GM21576 (cell line): Measurements from ENCODE around the gene TXK.

Experiments
- ATAC-seq: cut with Tn5 transposase; IDR thresholded peaks from one replicate; pipeline ENCODE4 v1.9.1; 2021; ENCODE audit warnings: mild to moderate bottlenecking, moderate library complexity; ENCODE audit not compliant: unreplicated experiment

Gene TXK

DNA sequence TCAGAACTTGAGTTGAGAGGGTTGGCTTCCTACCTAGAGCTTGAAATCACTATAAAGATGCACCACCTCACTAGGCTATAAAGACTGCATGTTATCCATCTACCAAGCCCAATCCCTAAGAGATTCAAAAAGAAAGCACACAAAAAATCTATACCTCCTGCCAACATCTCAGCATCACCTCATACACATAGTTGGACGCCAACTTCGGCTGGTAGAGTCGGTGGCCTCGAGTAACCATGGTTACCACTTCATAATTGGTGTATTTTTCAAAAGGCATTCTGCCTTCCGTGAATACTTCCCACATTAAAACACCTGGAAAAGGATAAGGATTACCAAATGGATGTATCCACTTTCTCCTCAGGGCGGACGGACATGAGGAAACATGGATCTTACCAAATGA, 4.5 kb upstream of the TXK start:
- no peak for ATAC-seq

DNA sequence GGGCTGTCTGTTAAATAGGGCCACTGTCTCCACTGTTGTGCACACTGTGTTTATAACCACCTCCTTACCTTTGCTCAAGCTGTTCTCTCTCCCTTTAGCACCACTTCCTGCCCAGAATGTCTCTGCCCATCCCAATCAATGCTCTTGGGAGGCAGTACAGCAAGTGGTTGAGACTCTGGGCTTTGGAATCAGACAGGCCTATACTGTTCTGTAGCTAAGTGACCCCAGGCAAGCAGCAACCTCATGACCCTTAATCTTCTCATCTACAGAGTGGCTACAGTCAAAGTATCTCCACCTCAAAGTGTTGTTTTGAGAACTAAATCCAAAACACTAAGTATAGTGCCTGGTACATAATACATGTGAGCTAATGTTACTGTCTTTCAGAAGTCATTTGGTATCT, 3.8 kb upstream of the TXK start:
- ATAC-seq: no peak

DNA sequence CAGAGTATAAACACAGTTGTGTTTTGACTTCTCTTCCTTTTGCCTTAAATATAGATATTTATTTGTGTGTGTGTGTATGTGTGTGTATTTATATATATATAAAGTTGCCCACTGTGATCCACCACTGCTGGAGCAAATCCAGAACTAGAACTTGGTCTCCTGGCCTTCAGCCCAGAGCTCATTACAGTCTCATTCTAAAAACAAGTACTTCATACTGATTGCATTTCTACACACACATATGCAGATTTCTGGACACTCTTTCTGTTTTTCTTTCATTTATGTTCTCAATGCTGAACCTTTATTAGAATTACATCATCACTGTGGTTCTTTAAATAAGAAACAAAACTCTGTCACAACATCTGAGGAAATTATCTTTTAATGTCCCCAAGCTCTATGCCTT, 381 bp downstream of the TXK start:
- ATAC-seq: no peak

DNA sequence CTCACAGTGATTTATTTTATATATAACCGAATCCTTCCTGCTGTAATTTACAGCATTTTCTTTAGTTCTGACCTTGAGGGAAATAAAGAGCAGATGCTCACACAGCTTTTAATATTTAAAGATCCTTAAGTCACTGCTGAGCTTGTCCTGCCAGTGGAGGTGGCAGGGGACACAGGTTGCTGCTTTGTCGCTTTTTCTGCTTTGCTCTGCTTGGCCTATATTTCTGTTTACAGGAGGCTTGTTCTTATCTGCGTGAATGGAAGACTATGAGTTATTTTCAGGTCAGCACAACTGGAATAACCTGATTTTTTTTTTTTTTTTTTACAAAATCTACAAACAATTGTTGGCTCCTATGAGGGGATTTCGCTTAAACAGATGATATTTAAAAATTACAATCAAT, 2.3 kb downstream of the TXK start:
- no peak for ATAC-seq

DNA sequence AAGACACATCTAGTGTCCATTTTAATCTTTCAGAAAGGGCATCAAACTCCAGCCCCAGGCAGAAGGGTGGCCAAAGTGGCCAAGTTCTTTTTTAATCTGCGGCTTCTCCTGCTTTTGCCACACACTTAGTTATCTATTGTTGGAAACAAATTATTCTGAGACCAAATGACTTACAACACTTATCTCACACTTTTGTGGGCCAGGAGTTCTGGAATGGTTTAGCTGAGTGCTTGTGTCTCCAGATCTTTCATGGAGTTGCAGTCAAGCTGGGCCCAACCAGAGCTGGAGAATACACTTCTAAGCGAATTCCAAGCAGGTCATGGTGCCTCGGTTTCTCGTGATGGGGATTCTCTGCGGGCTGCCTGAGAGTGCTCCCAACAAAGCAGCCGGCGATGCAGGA, 4.0 kb downstream of the TXK start:
- ATAC-seq: no peak

DNA sequence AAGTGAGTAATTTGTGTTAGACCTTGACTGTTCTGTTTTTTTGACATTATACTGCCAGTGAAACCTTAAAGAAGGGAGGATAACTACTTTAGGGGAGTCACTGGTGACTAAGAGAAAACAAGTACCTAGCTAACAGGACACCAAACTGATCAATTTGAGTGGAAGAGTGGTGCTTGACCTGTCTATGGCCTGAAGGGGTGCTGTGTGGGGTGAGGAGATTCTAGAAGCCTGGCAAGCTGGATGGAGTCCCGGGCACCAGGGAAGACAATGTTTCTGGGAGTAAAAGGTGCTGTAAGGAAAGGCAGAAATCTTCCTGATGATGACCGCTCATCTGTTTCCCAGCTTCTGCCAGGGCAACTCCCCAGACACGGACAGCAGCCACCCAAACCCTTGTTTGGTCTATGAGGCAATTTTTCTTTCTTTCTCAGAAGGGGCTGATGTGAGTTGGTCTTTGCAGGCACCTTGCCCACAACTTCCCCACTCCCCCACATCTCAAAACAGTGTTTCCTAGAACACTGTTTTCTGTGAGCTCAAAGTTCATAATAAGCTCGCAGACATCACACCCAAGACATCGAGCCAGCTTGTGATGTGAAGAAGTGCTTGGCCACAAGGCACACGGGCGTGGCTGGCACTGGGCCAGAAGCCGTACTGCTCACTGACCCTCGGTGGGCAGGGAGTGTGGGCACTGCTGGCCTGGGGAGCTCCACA, 4.6 kb downstream of the TXK start:
- ATAC-seq: no peak

DNA sequence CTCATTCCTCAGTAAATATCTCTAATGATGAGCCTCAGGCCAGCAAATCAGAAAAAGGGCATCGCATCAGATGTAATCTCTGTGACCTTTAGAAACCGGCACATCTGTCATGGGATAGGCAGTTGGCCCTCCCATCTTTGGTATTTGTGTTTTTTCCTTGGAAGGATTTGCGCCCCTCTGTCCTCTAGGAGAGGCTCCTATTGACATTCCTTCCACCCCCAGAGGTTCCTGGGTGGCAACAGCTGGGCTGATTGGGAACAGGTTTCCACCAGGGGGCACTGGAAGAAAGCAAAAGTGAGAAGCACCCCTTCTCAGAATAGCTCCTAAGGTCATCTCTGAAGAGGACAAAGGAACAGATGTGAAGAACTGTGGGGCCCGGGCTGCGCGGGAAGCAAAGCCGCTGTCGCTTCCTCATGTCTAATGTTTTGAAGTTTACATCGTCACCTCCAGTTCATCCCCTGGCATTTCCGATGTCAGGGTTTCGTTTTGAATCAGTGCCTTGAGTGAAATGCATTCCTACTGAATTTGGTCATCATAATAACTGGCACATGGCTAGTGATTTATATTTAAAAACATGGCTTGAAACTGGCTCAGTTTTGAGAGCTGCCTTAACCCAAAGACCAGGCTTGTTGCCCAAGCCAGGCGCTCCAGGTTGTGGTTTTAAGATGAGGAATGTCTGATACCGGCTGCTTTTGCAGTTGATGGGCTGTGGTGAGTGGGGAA, 6.2 kb downstream of the TXK start:
- ATAC-seq: peak; percentile 95

DNA sequence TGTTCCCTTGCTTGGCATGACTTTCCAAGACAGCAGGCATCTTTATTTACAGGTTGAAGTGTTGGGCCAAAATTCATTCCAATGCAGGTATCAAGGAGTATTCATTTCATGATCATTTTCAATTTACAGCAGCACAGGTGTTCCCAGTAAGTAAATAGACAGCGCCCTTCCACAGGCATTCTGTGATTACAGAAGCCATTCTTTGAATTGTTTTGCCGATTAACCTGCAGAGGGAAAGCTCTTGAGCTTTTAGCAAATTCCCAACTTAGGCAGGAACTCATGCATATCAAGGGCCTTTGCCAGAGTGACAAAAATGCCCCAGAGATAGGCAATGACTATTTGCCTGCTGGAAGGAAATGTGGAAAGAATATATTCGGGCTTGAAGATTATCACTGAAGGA, 6.8 kb downstream of the TXK start:
- ATAC-seq: no peak

DNA sequence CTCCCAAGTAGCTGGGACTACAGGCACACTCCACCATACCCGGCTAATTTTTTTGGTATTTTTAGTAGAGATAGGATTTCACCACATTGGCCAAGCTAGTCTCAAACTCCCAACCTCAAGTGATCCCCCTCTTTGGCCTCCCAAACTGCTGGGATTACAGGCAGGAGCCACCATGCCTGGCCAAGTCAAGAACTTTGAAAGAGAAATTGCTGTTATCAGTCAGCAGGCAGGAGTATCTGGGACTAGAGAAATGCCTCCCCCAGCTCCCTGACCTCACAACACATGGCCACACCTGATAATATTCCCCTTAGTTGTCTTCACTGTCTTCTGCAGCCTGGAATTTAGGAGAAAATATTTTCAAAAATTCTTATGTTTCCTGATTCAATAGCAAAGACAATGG, 7.4 kb downstream of the TXK start:
- no peak for ATAC-seq

DNA sequence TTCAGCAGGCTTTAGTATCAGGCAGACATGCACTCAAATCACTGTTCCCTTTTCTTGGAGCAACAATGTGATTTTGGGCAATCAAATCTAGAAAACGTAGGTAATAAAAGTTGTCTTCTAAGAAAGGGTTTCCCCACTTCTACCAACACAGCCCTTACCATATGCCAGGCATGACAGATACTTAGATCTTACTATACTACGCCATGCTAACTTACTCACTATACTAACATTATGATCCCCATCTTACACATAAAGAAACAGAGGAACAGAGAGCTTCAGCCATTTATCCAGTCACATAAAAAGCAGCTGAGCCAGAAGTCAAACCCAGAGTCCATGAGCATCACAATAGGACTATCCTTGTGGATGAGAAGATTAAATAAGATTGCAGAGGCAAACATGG, 9.2 kb downstream of the TXK start:
- no peak for ATAC-seq

DNA sequence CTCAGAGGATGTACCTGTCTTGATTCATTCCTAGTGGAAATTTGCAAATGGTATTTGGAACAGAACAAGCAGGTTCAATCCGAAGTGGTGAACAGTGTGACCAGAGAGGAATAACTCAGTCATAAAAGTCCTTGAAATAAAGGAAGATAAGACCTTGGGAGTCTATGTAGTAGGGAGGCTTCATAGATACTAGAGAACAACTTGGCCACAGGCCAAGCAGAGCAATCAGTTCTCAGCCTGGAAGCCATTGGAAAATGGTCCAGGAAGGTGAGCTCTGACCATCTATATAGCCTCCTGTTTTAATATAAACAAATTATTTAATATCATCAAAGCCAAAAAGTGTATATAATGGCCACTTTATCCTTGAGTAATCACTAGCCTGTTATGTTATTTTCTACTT, 11.3 kb downstream of the TXK start:
- no peak for ATAC-seq

DNA sequence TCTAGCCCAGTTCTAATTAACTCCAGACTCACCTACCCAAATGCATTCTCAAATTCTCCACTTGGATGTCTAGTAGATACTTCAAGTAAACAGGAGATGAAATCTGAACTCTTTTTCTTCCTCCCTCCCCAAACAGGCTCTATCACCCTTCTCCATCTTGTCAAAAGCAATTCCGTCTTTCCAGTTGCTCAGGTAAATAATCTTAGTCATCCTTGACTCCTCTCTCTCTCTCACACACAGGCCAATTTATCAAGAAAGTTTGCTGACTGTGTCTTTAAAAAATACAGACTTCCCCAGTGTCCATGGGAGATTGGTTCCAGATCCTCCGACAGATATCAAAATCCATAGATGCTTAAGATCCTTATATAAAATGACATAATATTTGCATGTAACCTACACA, 12.9 kb downstream of the TXK start:
- ATAC-seq: no peak

DNA sequence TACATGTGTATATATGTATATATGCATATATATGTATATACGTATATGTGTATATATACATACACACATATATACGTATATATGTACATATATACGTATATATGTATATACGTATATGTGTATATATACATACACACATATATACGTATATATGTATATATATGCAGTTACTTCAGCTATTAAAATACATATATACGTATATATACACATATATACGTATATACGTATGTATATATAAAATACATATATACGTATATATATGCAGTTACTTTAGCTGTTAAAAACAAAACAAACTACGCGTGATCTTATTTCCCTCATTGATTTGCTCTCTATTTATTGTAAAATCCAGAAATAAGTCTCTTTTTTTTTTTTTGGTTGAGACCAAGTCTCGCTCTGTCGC, 13.9 kb downstream of the TXK start:
- no peak for ATAC-seq

DNA sequence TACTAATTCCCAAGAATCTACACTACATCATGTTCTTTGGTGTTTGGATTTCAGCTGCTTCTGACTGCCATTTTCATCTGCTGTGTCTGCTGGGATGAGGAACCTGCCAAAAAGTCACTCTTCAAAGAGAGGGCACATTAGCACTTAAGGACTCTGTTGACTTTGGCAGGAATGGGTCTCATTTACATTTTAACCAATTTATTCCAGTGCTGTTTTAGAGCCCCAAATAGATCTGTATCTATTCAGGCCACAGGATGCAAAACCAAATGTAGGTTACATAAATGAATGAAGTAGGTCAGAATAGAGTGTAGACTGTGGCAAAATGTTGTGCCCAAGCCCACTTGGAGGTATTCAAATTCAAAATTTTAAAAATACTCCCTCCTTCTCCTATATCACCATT, 14.4 kb downstream of the TXK start:
- no peak for ATAC-seq

DNA sequence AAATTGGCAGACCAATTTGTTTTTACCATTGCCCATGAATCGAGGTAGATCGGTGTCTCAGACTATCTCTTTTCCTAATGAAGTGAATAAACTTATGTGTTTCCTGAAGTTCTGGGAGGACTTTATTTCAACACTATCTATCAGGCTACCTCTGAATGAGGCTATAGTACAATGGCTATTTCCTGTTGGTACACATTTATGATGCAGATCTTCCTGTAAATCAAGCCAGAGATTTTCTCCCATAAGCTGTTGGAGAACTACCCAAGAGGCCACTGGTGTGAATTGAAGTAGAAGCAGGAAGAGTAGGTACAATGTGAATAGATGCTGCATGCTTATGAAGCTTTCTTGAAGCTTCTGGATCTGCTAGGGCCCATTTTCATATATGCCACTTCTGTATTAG, 16.0 kb downstream of the TXK start:
- ATAC-seq: no peak

DNA sequence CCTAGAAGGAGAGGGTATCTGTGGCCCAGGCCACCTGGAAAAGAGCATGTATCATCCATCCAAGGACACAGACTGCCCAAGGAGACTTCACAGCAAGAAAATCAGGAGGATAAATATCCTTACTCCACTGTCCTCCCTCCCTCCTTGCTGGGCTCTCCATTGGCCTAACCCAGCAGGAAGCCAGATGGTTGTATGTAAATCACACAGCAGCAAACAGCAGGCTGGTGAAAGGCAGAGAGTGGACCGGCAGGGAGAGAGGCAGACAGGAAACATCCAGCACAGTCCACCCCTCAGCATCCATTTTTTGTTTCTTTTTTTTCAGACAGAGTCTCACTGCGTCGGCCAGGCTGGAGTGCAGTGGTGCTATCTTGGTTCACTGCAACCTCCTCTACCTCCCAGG, 17.5 kb downstream of the TXK start:
- no peak for ATAC-seq

DNA sequence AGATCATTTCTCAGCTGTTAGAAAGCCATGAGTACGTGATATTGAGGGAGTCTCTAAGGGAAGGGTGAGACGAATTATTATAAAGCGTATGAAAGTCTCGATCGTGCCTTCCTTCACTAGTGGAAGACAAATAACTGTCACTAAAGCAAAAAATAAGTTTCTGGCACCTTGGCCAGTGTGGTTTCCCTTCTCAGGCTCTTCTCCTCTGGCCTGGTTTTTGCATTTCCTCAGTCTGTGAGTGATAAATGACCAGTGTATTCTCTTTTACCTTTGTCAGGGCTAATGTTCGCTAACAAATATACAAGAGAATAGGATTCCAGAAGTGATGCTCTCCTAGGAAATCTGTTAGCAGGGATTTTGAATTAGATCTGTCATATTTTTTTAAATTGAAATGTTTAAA, 19.6 kb downstream of the TXK start:
- no peak for ATAC-seq

DNA sequence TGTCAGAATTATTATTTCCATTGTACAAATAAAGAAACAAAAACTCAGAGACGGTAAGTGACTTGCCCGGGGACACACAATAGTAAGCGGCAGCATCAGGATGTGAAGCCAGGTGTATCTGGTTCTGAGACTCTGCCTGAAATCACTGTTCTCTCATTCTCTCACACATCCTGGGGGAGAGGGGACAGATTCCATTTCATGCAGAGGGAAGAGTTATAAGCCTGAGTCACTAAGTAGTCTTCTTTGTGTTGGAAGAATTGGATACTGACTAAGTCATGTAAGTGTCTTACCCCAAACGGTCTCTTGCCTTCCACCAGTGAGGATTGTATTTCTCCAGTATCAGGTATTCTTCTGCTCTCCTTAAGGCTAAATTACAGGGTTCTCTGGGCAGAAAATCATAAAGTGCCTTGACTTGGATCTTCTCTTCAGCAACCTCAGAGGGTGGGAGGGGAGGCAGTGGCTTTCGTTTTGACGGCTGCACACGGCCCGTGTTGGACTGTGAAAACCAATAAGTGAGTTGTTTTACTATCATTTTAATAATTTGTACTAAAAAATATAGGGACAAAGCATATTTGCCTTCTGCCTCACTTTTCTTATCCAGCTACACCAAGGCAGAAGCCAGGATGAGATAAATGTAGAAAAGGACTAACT, 21.9 kb downstream of the TXK start:
- ATAC-seq: no peak

DNA sequence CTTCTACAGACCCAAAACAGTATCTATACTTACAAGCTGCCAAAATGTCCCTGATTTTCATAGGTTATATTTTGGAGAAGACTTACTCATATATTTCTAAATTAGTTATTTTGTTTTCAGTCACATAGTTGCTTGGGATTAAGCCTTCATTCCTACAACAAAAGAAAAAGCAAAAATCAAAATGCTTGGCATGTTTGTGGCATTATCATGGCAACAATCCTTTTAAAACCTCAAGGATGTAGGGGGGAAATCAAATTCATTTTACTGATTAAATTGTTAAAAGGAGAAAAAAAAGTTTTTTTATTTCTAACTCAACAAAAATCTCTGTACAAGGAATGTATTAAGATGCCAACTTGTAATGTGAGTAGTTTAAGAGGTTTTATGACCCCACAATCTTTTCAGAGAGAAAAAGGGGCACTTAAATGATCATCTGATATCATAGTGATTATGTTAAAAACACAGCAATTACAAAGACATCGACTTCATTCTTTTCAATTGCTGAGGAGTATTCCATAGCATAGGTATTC, 23.5 kb downstream of the TXK start:
- ATAC-seq: no peak

DNA sequence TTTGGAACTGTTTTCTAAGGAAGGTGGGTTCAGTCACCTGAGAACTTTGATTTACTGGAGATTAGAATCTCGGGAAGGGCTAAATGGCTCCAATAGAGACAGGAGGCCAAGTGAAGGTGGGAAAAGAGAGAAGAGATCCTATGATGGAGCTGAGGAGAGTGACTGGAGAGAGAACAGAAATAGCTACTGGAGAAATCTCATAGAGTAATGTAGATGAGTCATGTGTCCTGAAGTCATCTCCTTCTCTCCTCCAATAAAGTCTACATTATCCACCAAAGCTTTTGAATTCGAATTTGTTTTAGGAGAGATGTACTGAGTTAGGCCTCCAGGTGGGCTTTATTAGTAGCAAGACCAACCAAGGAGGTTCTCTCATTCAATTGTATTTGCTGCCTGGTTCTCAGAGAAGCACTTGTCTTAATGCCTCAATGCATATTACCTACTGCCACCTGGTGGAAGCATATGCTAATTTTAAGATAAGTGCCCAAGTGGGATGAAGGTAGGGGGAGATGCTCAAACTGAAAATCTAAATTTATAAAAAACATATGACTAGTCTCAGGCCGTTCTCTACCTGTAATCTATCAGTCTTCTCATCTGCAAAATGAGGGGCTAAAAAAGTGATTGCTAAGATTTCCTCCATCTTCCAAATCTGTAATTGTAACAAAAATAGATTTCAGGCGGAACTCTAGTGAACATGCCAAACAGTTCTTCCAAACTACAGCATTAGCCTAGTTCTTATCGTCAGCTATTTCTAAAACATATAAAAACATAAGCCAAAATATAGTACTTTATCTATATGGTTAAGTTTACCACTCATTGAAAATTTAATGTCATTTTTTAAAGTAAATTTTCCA, 24.4 kb downstream of the TXK start:
- no peak for ATAC-seq
